ENCODE results near the gene YWHAH.

YWHAH gene

DNA sequence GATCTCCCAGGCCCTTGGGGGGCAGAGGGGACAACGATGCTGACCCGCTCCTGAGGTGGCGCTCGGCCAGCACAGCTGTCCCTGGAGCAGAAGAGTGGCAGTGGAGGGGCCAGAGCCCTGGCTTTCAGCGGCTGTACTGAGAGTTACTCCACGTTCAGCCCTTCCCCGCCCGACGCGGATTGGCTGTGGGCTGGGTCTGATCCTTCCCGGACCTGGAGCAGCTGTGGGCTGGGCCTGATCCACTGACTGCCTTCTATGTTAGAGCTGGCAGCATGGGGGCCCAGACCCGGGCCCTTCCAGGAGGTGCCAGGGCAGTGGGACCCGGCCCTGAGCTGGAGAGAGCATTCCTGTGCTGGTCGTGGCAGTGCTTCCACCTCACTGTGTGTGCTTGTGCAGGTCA is 27.8 kb downstream of the YWHAH start:
- ATAC-seq: no peak
- TF ChIP-seq CSDC2 (CRISPR knock-in tag; IDR thresholded peaks at IDR 0.05) (no peak), ZNF8 (CRISPR knock-in tag; IDR thresholded peaks at IDR 0.05) (no peak), OSR1 (CRISPR knock-in tag; IDR thresholded peaks at IDR 0.05) (no peak), SNAI2 (CRISPR knock-in tag; IDR thresholded peaks at IDR 0.05) (no peak), ZNF565 (CRISPR knock-in tag; conservative IDR thresholded peaks at IDR 0.05; ENCODE audit: low read depth) (no peak), ISL1 (CRISPR knock-in tag; IDR thresholded peaks at IDR 0.05) (no peak), RARB (CRISPR knock-in tag; IDR thresholded peaks at IDR 0.05) (no peak), TCF4 (CRISPR knock-in tag; IDR thresholded peaks at IDR 0.05; ENCODE audit: borderline replicate concordance) (no peak)
- TF ChIP-seq, protein P1, sequence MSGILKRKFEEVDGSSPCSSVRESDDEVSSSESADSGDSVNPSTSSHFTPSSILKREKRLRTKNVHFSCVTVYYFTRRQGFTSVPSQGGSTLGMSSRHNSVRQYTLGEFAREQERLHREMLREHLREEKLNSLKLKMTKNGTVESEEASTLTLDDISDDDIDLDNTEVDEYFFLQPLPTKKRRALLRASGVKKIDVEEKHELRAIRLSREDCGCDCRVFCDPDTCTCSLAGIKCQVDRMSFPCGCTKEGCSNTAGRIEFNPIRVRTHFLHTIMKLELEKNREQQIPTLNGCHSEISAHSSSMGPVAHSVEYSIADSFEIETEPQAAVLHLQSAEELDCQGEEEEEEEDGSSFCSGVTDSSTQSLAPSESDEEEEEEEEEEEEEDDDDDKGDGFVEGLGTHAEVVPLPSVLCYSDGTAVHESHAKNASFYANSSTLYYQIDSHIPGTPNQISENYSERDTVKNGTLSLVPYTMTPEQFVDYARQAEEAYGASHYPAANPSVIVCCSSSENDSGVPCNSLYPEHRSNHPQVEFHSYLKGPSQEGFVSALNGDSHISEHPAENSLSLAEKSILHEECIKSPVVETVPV (CRISPR knock-in tag; IDR thresholded peaks at IDR 0.05): no peak
- TF ChIP-seq, protein P2, sequence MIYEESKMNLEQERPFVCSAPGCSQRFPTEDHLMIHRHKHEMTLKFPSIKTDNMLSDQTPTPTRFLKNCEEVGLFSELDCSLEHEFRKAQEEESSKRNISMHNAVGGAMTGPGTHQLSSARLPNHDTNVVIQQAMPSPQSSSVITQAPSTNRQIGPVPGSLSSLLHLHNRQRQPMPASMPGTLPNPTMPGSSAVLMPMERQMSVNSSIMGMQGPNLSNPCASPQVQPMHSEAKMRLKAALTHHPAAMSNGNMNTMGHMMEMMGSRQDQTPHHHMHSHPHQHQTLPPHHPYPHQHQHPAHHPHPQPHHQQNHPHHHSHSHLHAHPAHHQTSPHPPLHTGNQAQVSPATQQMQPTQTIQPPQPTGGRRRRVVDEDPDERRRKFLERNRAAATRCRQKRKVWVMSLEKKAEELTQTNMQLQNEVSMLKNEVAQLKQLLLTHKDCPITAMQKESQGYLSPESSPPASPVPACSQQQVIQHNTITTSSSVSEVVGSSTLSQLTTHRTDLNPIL (CRISPR knock-in tag; IDR thresholded peaks at IDR 0.05; ENCODE audit: low read depth): no peak

- ATAC-seq: no peak
- TF ChIP-seq, protein P1 (CRISPR knock-in tag; IDR thresholded peaks at IDR 0.05): no peak
- TF ChIP-seq RARB (CRISPR knock-in tag; IDR thresholded peaks at IDR 0.05) (no peak), ZNF70 (CRISPR knock-in tag; IDR thresholded peaks at IDR 0.05) (no peak), TOX (CRISPR knock-in tag; IDR thresholded peaks at IDR 0.05; ENCODE audit: borderline replicate concordance) (no peak), ZFP3 (CRISPR knock-in tag; IDR thresholded peaks at IDR 0.05) (no peak), TCF4 (CRISPR knock-in tag; IDR thresholded peaks at IDR 0.05; ENCODE audit: borderline replicate concordance) (no peak), SNAI2 (CRISPR knock-in tag; IDR thresholded peaks at IDR 0.05) (no peak), ZFP30 (CRISPR knock-in tag; IDR thresholded peaks at IDR 0.05) (no peak), GLIS3 (CRISPR knock-in tag; IDR thresholded peaks at IDR 0.05) (no peak), BACH2 (CRISPR knock-in tag; IDR thresholded peaks at IDR 0.05; ENCODE audit: borderline replicate concordance) (no peak), ARNTL (CRISPR knock-in tag; IDR thresholded peaks at IDR 0.05; ENCODE audit: borderline replicate concordance, low read depth) (no peak), TSHZ2 (CRISPR knock-in tag; IDR thresholded peaks at IDR 0.05) (no peak), ZNF565 (CRISPR knock-in tag; conservative IDR thresholded peaks at IDR 0.05; ENCODE audit: low read depth) (no peak)
- TF ChIP-seq, protein P3, sequence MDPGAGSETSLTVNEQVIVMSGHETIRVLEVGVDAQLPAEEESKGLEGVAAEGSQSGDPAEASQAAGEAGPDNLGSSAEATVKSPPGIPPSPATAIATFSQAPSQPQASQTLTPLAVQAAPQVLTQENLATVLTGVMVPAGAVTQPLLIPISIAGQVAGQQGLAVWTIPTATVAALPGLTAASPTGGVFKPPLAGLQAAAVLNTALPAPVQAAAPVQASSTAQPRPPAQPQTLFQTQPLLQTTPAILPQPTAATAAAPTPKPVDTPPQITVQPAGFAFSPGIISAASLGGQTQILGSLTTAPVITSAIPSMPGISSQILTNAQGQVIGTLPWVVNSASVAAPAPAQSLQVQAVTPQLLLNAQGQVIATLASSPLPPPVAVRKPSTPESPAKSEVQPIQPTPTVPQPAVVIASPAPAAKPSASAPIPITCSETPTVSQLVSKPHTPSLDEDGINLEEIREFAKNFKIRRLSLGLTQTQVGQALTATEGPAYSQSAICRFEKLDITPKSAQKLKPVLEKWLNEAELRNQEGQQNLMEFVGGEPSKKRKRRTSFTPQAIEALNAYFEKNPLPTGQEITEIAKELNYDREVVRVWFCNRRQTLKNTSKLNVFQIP (CRISPR knock-in tag; IDR thresholded peaks at IDR 0.05; ENCODE audit: borderline replicate concordance, low read depth): no peak
- TF ChIP-seq, protein P2 (CRISPR knock-in tag; IDR thresholded peaks at IDR 0.05; ENCODE audit: low read depth): no peak
- TF ChIP-seq, protein P4, sequence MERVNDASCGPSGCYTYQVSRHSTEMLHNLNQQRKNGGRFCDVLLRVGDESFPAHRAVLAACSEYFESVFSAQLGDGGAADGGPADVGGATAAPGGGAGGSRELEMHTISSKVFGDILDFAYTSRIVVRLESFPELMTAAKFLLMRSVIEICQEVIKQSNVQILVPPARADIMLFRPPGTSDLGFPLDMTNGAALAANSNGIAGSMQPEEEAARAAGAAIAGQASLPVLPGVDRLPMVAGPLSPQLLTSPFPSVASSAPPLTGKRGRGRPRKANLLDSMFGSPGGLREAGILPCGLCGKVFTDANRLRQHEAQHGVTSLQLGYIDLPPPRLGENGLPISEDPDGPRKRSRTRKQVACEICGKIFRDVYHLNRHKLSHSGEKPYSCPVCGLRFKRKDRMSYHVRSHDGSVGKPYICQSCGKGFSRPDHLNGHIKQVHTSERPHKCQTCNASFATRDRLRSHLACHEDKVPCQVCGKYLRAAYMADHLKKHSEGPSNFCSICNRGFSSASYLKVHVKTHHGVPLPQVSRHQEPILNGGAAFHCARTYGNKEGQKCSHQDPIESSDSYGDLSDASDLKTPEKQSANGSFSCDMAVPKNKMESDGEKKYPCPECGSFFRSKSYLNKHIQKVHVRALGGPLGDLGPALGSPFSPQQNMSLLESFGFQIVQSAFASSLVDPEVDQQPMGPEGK (CRISPR knock-in tag; IDR thresholded peaks at IDR 0.05; ENCODE audit: borderline replicate concordance): no peak
Measured at GRCh38 chr22:31973739-31974138, 29.4 kb downstream of the YWHAH start.

Data from SK-N-SH treated with all-trans-retinoic acid at 6 μM for 48 hours (cell line).